Pancreas (tissue), 10 donors: ENCODE results near the gene RPL27A. TPM values are rescaled to one million over a fixed set of nuclear protein-coding genes. Genes with fewer than 3 reads are reported as not detected.

Experiments
- ATAC-seq, 4 donors: fragments of 200-7000 bp; cut with Tn5 transposase; one replicate each; pipeline versions ENCODE4 v1.8.0 to v1.9.1; 2020; ENCODE audit warnings: mild to moderate bottlenecking in 4 of 4, moderate library complexity in 4 of 4
- DNase-seq, 6 donors: peaks; one replicate each; pipeline ENCODE4 v3.0.0-alpha.2; 2020
- FAIRE-seq: peaks from 2 replicates; lab custom pipeline; 2012; peaks lifted over from hg19 to GRCh38; lab: Jason Lieb, UNC
- H3K27ac ChIP-seq, 4 donors: fragments of 200-600 bp; sonication (generic); 1 replicate in 3 of 4; 2 replicates in 1 of 4; pipeline versions ENCODE4 v1.5.0 to v1.8.0; 2020
- H3K27me3 ChIP-seq, 4 donors: fragments of 200-600 bp; one replicate each; pipeline ENCODE4 v1.8.0; 2021
- H3K36me3 ChIP-seq, 3 donors: fragments of 200-600 bp; sonication (generic) in 1 of 3; one replicate each; pipeline versions ENCODE4 v1.5.0 to v1.8.0; 2020 to 2021
- H3K4me1 ChIP-seq, 3 donors: fragments of 200-600 bp; one replicate each; pipeline ENCODE4 v1.8.0; 2021
- H3K4me3 ChIP-seq, 4 donors: fragments of 200-600 bp; sonication (generic) in 2 of 4; one replicate each; pipeline versions ENCODE4 v1.5.0 to v1.8.0; 2020 to 2021
- H3K9me3 ChIP-seq, 4 donors: fragments of 200-600 bp; one replicate each; pipeline ENCODE4 v1.8.0; 2021
- WGBS, 2 donors: extraction: QIAGEN DNeasy Blood & Tissue Kit; methylation state at CpG; one replicate each; pipeline ENCODE4 v1.1.7; 2013; 5-methylcytosine and 5-hydroxymethylcytosine counted together
- intact Hi-C, 3 donors: fragments of 100-400 bp; cut with DNase I; formaldehyde crosslinking; loops; one replicate each; pipeline versions ENCODE4 v1.11.1 to v1.14.2; 2022
- polyA plus RNA-seq, 2 donors: library from polyadenylated mRNA; stranded (reverse); fragments of 200-250 nt; gene quantifications; one replicate each; pipeline ENCODE4 v1.2.3, GENCODE V29; 2013
- total RNA-seq, 6 donors: library from RNA; stranded (reverse); fragmentation: NEBNext Ultra II Directional in 4 of 6; extraction: Animal tissue kit (Norgen Biotek cat#: 25700) in 4 of 6; gene quantifications; one replicate each; pipeline versions ENCODE4 v1.2.1 to v1.2.4, GENCODE V29; 2021 to 2023
- TF ChIP-seq, protein P1 (sequence below), 4 donors: fragments of 200-600 bp; sonication (generic) in 3 of 4; IDR thresholded peaks; one replicate each; pipeline versions ENCODE4 v1.5.0 to v1.8.0; 2021; ENCODE audit warnings: antibody characterized with exemption in 4 of 4
- donor health status: healthy with polysubstance abuse.
- donor health status: DM: no; HTN: no; CAD: no; lungs with moderate emphysema.
- donor health status: DM: no; HTN: no; CAD: no.
- donor health status: control.
- donor health status: control.
- donor health status: Bipolar disorder and iron deficiency.
- donor health status: DM: yes; HTN: yes; CAD: no.
- donor health status: DM: no; HTN: no; CAD: no.
- donor health status: DM: no; HTN: no; CAD: no.
- donor health status: DM: yes; HTN: yes; CAD: no.

Gene RPL27A
- total RNA-seq (100 to 1,000 TPM; 321 to 659 (median 517) TPM), polyA plus RNA-seq (1,000 to 10,000 TPM; 1,317 to 2,393 TPM)

DNA sequence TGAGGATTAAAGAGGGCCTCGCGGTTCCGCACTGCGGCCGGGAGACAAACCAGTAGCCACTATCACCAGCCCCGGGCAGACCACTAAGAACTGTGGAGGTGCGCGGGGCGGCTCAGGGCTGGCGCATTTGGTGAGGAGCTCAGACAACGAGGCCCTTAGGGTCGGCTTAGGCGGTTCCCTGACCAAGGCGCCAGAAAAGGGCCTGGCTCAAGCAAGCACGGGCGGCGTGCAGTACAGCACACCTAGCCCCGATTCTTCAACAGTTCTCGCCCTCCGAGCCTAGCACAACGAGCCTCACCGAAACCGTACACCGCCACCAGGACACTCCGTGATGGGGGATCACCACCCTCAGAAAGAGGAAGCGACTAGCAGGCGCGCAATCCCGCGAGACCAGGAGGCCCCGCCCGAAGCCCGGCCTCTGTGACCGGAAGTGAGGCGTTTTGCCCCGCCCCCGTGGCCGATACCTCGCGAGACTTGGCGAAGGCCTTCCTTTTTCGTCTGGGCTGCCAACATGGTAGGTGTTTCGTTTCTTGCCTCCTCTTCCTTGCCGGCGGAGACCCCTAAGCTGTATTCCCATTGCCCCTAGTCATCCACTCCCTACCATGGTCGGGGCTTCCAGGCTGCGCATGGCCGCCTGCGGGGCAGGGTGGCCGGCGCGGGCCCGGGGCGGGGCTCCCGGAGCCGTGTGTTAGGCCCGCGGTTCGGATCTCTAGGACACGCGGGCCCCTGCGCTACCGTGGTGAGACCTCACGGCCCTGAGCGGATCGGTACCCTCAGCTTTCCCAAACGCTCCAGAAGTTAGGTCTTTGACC is at the start of gene RPL27A, which contains the start of gene TRIM66:
Gene RPL27A, plus strand, starts transcription at position 490 of the 812 bp plus-strand sequence. Its CDS starts 22 bp downstream, at position 512.
Gene TRIM66, minus strand, starts transcription at position 363 of the 812 bp plus-strand sequence. CDS start 10,391 bp downstream, outside the sequence.
- FAIRE-seq: no peak
- DNase-seq: peak; percentile 98 to 100 (median 99)
- peak; percentile 97 to 99 (median 98) for ATAC-seq
- H3K36me3 ChIP-seq: peaks cover 3 to 30% (median 17%) of the 10 kb centered on the region in 3 donors
- H3K4me3 ChIP-seq: peak within 1 kb of the TSS; percentile 70 to 99 (median 94)
- peaks cover 8 to 32% (median 19%) of the 10 kb centered on the region in 3 donors for H3K4me1 ChIP-seq
- no peaks in the 10 kb centered on the region for H3K9me3 ChIP-seq
- intact Hi-C loops: no loop called here
- TF ChIP-seq, protein P1, sequence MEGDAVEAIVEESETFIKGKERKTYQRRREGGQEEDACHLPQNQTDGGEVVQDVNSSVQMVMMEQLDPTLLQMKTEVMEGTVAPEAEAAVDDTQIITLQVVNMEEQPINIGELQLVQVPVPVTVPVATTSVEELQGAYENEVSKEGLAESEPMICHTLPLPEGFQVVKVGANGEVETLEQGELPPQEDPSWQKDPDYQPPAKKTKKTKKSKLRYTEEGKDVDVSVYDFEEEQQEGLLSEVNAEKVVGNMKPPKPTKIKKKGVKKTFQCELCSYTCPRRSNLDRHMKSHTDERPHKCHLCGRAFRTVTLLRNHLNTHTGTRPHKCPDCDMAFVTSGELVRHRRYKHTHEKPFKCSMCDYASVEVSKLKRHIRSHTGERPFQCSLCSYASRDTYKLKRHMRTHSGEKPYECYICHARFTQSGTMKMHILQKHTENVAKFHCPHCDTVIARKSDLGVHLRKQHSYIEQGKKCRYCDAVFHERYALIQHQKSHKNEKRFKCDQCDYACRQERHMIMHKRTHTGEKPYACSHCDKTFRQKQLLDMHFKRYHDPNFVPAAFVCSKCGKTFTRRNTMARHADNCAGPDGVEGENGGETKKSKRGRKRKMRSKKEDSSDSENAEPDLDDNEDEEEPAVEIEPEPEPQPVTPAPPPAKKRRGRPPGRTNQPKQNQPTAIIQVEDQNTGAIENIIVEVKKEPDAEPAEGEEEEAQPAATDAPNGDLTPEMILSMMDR (IDR thresholded peaks at IDR 0.05): no peak
- 0 to 1% methylated on average over 67 of the region's 67 CpGs for WGBS, 2 donors
- H3K27me3 ChIP-seq: no peaks in the 10 kb centered on the region
- H3K27ac ChIP-seq: peak within 1 kb of the TSS; percentile 87 to 94 (median 90)

DNA sequence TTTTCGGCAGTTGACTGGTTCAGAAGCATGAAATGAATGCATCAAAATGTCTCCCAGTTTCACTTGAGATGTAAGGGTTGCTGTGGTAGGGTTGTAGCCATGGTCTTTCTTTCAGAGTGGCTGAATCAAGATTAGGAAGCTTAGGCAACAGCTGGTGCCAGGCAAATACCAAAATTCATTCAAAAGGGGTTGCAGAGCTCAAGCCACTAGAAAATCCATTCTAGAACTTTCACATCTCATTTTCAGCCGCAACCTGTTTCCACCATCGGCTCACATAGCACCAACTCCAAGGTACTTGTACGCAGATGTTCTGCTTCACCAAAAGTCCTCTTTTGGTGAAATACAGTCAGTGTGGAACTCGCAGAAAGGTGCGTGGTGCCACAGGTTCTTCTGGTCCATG is 48.1 kb upstream of the RPL27A start:
- no peak for FAIRE-seq
- H3K27me3 ChIP-seq: no peaks in the 10 kb centered on the region
- 92 to 95% methylated on average over 6 of the region's 6 CpGs for WGBS, 2 donors

DNA sequence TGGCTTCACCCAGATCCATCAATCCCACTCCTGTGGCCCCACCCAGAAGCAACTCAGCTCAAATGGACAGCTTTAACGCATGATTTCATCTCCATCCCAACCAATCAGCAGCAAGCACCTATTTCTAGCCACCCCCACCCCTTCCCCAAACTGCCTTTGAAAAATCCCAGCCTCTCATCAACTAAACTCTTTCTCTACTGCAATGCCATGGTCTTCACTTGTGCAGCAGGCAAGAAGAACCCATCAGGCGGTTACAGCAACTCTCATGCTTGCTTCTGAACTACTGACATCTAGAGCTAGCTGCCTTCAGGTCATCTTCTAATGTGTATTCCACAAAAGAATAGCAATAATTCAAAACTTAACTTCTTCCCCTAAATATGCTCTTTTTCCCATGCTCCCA is 46.5 kb upstream of the RPL27A start:
- intact Hi-C loops: no loop called here
- Histone ChIP-seq H3K4me1 (no peaks in the 10 kb centered on the region), H3K9me3 (no peaks in the 10 kb centered on the region), H3K27me3 (no peaks in the 10 kb centered on the region), H3K27ac (no peak overlapping the region), H3K36me3 (peaks cover 3 to 27% (median 5%) of the 10 kb centered on the region in 3 donors), H3K4me3 (no peak overlapping the region)
- DNase-seq (no peak), FAIRE-seq (no peak), ATAC-seq (no peak)
- WGBS, 2 donors: 95 to 97% methylated on average over 2 of the region's 2 CpGs
- TF ChIP-seq, protein P1 (IDR thresholded peaks at IDR 0.05): no peak

More for the DNA sequence above, 48.1 kb upstream of the RPL27A start:
- H3K4me3 ChIP-seq: no peak overlapping the region
- no peak overlapping the region for H3K27ac ChIP-seq
- H3K36me3 ChIP-seq: peaks cover under 1 to 20% (median 5%) of the 10 kb centered on the region in 3 donors
- H3K4me1 ChIP-seq: no peaks in the 10 kb centered on the region
- no peaks in the 10 kb centered on the region for H3K9me3 ChIP-seq
- ATAC-seq (no peak), DNase-seq (no peak)
- intact Hi-C loops: no loop called here
- TF ChIP-seq, protein P1 (IDR thresholded peaks at IDR 0.05): no peak

DNA sequence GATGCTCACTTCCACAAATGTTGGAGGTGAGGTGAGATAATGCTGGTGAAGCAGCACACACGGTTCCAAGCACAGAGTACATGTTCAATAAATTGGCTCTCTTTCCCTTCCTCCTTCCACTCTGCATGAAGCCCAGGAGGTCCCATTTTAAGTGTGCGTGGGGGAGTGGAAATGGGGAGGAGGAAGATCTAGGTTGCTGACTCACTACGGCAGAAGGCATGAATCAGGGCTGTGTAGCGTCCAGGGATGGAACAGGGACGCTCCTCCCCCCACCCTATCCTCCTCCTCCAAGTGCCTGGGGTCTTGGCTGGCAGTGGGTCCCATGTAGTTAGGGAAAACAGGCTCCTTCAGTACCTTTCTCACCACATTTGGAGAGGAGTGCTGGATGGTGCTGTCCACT is 44.3 kb upstream of the RPL27A start:
- TF ChIP-seq, protein P1 (IDR thresholded peaks at IDR 0.05): no peak
- FAIRE-seq (no peak), ATAC-seq (no peak), DNase-seq (no peak)
- H3K4me3 ChIP-seq: no peak overlapping the region
- no peaks in the 10 kb centered on the region for H3K9me3 ChIP-seq
- intact Hi-C loops: no loop called here
- no peaks in the 10 kb centered on the region for H3K27me3 ChIP-seq
- H3K36me3 ChIP-seq: peaks cover 3 to 27% (median 5%) of the 10 kb centered on the region in 3 donors
- no peak overlapping the region for H3K27ac ChIP-seq
- no peaks in the 10 kb centered on the region for H3K4me1 ChIP-seq
- WGBS, 2 donors: 93 to 96% methylated on average over 5 of the region's 5 CpGs
